Effector memory CD8-positive, alpha-beta T cell (primary cell): Measurements from ENCODE around the gene MSLN.
"Not testable (repeated sequence)": the region's sequence is repeated elsewhere in the genome, so short reads cannot be mapped to it uniquely, and the experiment has no call there.

Experiments
- ATAC-seq: fragments of 150-1000 bp; cut with Tn5 transposase; replicated peaks from 2 replicates; pipeline ENCODE4 v1.10.0; 2021; ENCODE audit warnings: mild to moderate bottlenecking, moderate library complexity
- DNase-seq, 3 experiments: peaks; one replicate each; pipeline ENCODE4 v3.0.0; 2021
- H3K27ac Mint-ChIP-seq, 2 donors: one replicate each; pipeline ENCODE4 v1.8.0; 2022; ENCODE audit warnings: mild to moderate bottlenecking in 2 of 2, mixed read lengths in 2 of 2, moderate library complexity in 2 of 2
- H3K27me3 Mint-ChIP-seq, 2 donors: one replicate each; pipeline ENCODE4 v1.8.0; 2022; ENCODE audit warnings: mixed read lengths in 2 of 2
- H3K36me3 Mint-ChIP-seq: one replicate; pipeline ENCODE4 v1.8.0; 2022; ENCODE audit warnings: mild to moderate bottlenecking, moderate library complexity, mixed read lengths; ENCODE audit not compliant: insufficient read depth
- H3K4me1 Mint-ChIP-seq, 2 donors: one replicate each; pipeline ENCODE4 v1.8.0; 2022; ENCODE audit warnings: low read depth in 2 of 2, mixed read lengths in 2 of 2
- H3K4me3 Mint-ChIP-seq, 2 donors: one replicate each; pipeline ENCODE4 v1.8.0; 2022; ENCODE audit warnings: mild to moderate bottlenecking in 2 of 2, mixed read lengths in 2 of 2, moderate library complexity in 2 of 2
- H3K9me3 Mint-ChIP-seq, 2 donors: one replicate each; pipeline ENCODE4 v1.8.0; 2022; ENCODE audit warnings: mixed read lengths in 2 of 2

MSLN gene

GRCh38 chr16:747978-748746 is 12.4 kb upstream of the MSLN start:
- ATAC-seq (no peak), DNase-seq (no peak)
- H3K4me1 Mint-ChIP-seq = no peaks in the 10 kb centered on the region
- no peak overlapping the region for H3K27ac Mint-ChIP-seq
- H3K4me3 Mint-ChIP-seq = no peak overlapping the region
- no peaks in the 10 kb centered on the region for H3K9me3 Mint-ChIP-seq
- H3K27me3 Mint-ChIP-seq = peaks cover 0 to 12% of the 10 kb centered on the region in 2 donors
- H3K36me3 Mint-ChIP-seq = no peaks in the 10 kb centered on the region

- peaks cover 0 to 12% of the 10 kb centered on the region in 2 donors for H3K27me3 Mint-ChIP-seq
- DNase-seq (no peak), ATAC-seq (no peak)
- no peaks in the 10 kb centered on the region for H3K9me3 Mint-ChIP-seq
- H3K36me3 Mint-ChIP-seq = no peaks in the 10 kb centered on the region
- no peaks in the 10 kb centered on the region for H3K4me1 Mint-ChIP-seq
- no peak overlapping the region for H3K27ac Mint-ChIP-seq
- H3K4me3 Mint-ChIP-seq = no peak overlapping the region
Observed at GRCh38 chr16:749010-749409, 11.5 kb upstream of the MSLN start.

GRCh38 chr16:750485-750884 is 10.0 kb upstream of the MSLN start:
- no peak overlapping the region for H3K4me3 Mint-ChIP-seq
- ATAC-seq = no peak
- no peak overlapping the region for H3K27ac Mint-ChIP-seq
- H3K9me3 Mint-ChIP-seq = no peaks in the 10 kb centered on the region
- no peak for DNase-seq
- no peaks in the 10 kb centered on the region for H3K36me3 Mint-ChIP-seq
- H3K27me3 Mint-ChIP-seq = peaks cover 0 to 12% of the 10 kb centered on the region in 2 donors
- no peaks in the 10 kb centered on the region for H3K4me1 Mint-ChIP-seq

GRCh38 chr16:751152-752006 is 9.2 kb upstream of the MSLN start:
- DNase-seq (no peak), ATAC-seq (no peak)
- Mint-ChIP-seq H3K4me3 (no peak overlapping the region), H3K27ac (no peak overlapping the region), H3K27me3 (peaks cover 0 to 16% of the 10 kb centered on the region in 2 donors), H3K9me3 (peaks cover 0 to under 1% of the 10 kb centered on the region in 2 donors), H3K36me3 (no peaks in the 10 kb centered on the region), H3K4me1 (no peaks in the 10 kb centered on the region)

DNA sequence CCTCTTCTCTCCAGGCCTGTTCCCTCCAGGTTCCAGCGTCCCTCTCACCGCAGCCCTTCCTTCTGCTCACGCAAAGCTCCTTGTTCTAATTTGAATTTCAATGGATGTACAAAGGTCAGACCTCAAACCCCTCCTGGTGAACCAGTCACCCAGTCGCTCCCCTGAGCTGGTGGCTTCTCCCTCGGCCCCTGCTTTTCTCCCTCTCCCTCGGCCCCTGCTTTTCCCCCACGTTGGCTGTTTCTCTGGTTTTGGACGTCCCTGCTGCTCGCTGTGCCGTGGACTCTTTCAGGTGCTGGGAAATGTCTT is 8.6 kb upstream of the MSLN start:
- Mint-ChIP-seq H3K9me3 (peaks cover 0 to 2% of the 10 kb centered on the region in 2 donors), H3K27ac (no peak overlapping the region), H3K36me3 (no peaks in the 10 kb centered on the region), H3K4me1 (no peaks in the 10 kb centered on the region), H3K4me3 (no peak overlapping the region), H3K27me3 (peaks cover 0 to 22% of the 10 kb centered on the region in 2 donors)
- ATAC-seq (no peak), DNase-seq (no peak)

DNA sequence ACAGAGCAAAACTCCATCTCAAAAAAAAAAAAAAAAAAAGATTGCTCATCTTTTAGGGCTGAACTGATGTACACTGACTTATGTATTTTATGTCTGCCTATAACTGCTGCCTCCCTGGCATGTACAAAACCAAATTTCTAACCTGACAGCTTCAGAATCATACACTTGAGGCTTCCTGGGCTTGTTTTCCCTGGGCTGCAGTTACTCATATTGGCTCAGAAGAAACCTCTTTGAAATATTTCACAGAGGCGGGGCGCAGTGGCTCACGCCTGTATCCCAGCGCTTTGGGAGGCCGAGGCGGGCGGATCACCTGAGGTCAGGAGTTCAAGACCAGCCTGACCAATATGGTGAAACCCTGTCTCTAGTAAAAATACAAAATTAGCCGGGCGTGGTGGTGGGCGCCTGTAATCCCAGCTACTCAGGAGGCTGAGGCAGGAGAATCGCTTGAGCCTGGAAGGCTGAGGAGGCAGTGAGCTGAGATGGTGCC is 6.4 kb upstream of the MSLN start:
- DNase-seq, H3K27ac Mint-ChIP-seq, ATAC-seq, H3K4me1 Mint-ChIP-seq, H3K36me3 Mint-ChIP-seq, H3K4me3 Mint-ChIP-seq, H3K9me3 Mint-ChIP-seq: not testable (repeated sequence)
- H3K27me3 Mint-ChIP-seq = peaks cover 6 to 31% of the 10 kb centered on the region in 2 donors

DNA sequence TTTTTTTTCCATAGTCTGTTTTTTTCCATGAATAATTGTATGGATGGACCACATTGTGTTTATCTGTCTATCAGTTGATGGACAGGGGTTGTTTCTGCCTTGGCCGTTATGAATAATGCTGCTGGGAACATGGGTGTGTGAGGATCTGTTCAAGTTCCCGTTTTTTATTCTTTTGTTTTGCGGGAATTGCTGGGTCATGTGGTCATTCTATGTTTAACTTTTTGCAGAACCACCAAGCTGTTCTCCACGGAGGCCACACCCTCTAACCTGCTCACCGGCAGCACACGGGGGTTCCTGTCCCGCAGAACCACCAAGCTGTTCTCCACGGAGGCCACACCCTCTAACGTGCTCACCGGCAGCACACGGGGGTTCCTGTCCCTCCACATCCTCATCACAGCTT is 5.9 kb upstream of the MSLN start:
- H3K9me3 Mint-ChIP-seq = peaks cover 0 to 2% of the 10 kb centered on the region in 2 donors
- no peaks in the 10 kb centered on the region for H3K36me3 Mint-ChIP-seq
- ATAC-seq = peak; percentile 37
- no peak overlapping the region for H3K27ac Mint-ChIP-seq
- H3K4me1 Mint-ChIP-seq = peaks cover 0 to 3% of the 10 kb centered on the region in 2 donors
- H3K27me3 Mint-ChIP-seq = peaks cover 6 to 31% of the 10 kb centered on the region in 2 donors
- no peak for DNase-seq
- H3K4me3 Mint-ChIP-seq = no peak overlapping the region

DNA sequence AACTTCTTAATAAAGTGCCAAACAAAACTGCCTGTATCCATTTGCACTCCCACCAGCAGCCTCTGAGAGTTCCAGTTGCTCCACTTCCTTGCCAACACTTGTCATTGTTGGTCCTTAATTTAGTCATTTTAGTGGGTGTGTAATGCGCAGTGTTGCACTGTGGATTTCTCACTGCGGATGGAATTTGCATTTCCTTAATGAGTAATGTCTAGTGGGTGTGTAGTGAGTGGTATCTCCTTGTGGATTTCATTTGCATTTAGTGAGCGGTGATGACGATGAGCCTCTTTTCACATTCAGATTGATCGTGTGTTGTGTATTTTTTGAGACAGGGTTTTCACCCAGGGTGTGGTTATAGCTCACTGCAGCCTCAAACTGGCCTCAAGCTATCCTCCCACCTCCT is 4.1 kb upstream of the MSLN start:
- Mint-ChIP-seq H3K4me1 (peaks cover 0 to 3% of the 10 kb centered on the region in 2 donors), H3K9me3 (peaks cover 0 to 2% of the 10 kb centered on the region in 2 donors), H3K27me3 (peaks cover 6 to 31% of the 10 kb centered on the region in 2 donors), H3K4me3 (no peak overlapping the region), H3K36me3 (no peaks in the 10 kb centered on the region), H3K27ac (no peak overlapping the region)
- ATAC-seq (no peak), DNase-seq (no peak)

DNA sequence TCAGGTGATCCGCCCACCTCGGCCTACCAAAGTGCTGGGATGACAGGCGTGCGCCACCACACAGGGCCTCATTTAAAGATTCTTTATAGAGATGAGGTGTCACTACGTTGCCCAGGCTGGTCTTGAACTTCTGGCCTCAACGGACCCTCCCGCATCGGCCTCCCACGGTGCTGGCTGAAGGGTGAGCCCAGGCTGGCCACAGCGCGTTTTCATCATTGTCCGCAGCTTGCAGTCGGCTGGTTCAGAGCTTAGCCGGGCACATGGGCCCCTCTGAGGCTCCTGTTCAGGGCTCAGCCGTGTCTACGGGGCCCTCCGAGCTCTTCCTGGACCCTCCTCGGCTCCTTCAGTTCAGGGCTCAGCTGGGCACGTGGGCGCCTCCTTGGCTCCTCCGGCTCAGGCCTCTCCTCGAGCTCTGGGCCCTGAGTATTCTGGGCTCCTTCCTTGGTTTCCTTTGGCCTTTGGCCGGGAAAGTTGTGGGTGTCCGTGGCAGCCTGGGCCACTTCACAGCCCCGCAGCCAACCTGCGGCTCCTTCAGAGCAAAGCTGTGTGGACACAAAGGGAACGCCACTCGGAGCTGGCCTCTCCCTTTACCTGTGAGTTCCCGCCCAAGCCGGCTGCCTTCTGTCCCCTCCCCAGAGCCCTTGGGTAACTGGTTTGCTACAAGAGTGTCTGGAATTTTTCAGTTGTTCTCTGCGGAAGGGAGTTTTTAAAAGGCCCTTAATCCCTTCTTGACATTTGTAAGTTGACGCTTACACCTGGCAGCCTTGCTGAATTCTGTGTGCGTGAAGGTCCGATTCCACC is 1.2 kb upstream of the MSLN start:
- Mint-ChIP-seq H3K4me1 (peaks cover 0 to 3% of the 10 kb centered on the region in 2 donors), H3K4me3 (no peak overlapping the region), H3K9me3 (peaks cover 0 to 2% of the 10 kb centered on the region in 2 donors), H3K27me3 (peaks cover 6 to 20% of the 10 kb centered on the region in 2 donors), H3K36me3 (no peaks in the 10 kb centered on the region), H3K27ac (no peak overlapping the region)
- ATAC-seq = no peak
- DNase-seq = no peak

DNA sequence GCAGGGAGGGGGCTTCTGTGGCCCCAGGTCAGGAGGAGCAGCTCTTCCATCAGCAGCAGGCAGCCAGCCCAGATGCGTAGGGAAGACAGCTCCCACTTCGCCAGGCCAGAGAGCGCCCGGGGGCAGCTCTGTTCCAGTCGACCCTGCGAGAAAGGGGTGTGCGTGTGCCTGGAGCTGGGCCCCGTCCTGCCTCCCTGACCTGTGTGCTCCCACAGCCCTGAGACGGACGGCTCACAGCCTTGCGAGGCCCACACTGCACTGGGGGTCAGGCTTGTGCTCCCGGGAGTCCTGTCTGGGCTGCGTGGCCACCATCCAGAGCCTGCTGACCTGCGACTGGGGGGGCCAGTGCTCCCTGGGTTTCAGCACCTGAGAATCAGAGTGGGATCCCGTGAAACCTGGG is 469 bp upstream of the MSLN start:
- no peak overlapping the region for H3K27ac Mint-ChIP-seq
- no peaks in the 10 kb centered on the region for H3K36me3 Mint-ChIP-seq
- peaks cover 0 to 2% of the 10 kb centered on the region in 2 donors for H3K9me3 Mint-ChIP-seq
- DNase-seq (no peak), ATAC-seq (no peak)
- H3K4me3 Mint-ChIP-seq = no peak overlapping the region
- H3K27me3 Mint-ChIP-seq = peaks cover 6 to 20% of the 10 kb centered on the region in 2 donors
- H3K4me1 Mint-ChIP-seq = peaks cover 0 to 3% of the 10 kb centered on the region in 2 donors

DNA sequence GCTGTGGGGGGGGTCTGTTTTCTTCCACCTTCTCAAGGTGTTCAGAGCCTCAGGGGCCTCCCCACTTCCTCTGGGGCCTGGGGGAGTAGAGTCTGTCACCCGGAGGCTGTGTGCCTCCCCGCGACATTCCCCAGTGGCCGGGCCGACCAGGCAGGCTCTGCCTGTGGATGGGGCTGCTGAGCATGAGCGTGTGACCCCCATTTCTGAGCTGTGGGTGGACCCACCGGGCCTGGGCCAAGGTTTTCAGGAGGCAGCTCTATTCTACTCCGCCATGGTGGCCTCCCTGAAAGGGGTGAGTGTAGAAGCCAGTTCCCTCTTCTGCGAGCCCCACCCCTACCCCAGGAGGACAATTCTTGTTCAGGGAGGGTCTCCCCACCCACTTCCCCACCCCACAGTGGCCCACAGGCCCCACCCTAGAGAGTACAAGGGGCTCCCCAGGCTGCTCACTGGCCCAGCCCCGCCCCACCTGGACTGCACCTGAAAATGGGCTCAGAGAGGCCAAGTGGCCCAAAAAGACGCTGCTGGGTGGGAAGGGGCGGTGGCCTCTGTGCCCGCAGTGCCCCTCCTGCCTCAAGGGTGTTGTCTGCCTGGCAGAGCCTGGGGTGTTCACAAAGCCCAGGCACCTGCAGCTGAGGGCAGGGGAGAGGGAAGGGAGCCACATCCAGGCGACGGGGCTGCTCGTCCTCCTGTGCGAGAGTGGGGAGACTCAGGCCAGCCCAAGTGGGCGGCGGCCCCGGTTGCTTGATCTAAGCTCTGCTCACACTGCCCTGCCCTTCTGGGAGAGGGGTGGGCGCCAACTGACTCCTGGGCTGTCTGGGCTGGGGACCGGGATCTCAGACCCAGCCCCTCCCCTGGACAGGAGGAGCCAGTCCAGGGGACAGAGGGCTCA is 1.3 kb downstream of the MSLN start:
- peaks cover 0 to 3% of the 10 kb centered on the region in 2 donors for H3K4me1 Mint-ChIP-seq
- peaks cover 6 to 17% of the 10 kb centered on the region in 2 donors for H3K27me3 Mint-ChIP-seq
- no peaks in the 10 kb centered on the region for H3K9me3 Mint-ChIP-seq
- DNase-seq = no peak
- H3K4me3 Mint-ChIP-seq = no peak overlapping the region
- no peak overlapping the region for H3K27ac Mint-ChIP-seq
- no peaks in the 10 kb centered on the region for H3K36me3 Mint-ChIP-seq
- no peak for ATAC-seq

GRCh38 chr16:762595-763268 is 2.2 kb downstream of the MSLN start:
- ATAC-seq (no peak), DNase-seq (no peak)
- H3K4me1 Mint-ChIP-seq = peaks cover 0 to 1% of the 10 kb centered on the region in 2 donors
- peaks cover 3 to 9% of the 10 kb centered on the region in 2 donors for H3K27me3 Mint-ChIP-seq
- no peak overlapping the region for H3K27ac Mint-ChIP-seq
- no peaks in the 10 kb centered on the region for H3K9me3 Mint-ChIP-seq
- H3K36me3 Mint-ChIP-seq = no peaks in the 10 kb centered on the region
- H3K4me3 Mint-ChIP-seq = no peak overlapping the region
